H1 (cell line): Measurements from ENCODE around the gene NIPAL1. TPM values are rescaled to one million over a fixed set of nuclear protein-coding genes. Genes with fewer than 3 reads are reported as not detected.

Experiments
- CTCF ChIA-PET: fragments of 300-600 bp; sonication (Branson Sonifier 250); formaldehyde crosslinking; loops from one replicate; lab custom pipeline; 2021; ENCODE audit not compliant: partially characterized antibody; lab: Charles Lee
- POLR2A ChIA-PET: fragments of 300-600 bp; sonication (Branson Sonifier 250); formaldehyde crosslinking; loops from one replicate; lab custom pipeline; 2021; ENCODE audit warnings: inconsistent platforms; ENCODE audit not compliant: partially characterized antibody; lab: Charles Lee
- DNase-seq, 2 experiments: peaks; one replicate each; pipeline versions ENCODE4 v3.0.0 to v3.0.0-alpha.2; 2010 to 2022; ENCODE audit warnings: low spot score in 2 of 2, low read depth in 1 of 2, mixed read lengths in 1 of 2
- FAIRE-seq: peaks from 2 replicates; lab custom pipeline; 2011; peaks lifted over from hg19 to GRCh38; lab: Jason Lieb, UNC
- H2AFZ ChIP-seq: 2 replicates; pipeline ENCODE4 v1.8.1; 2012; ENCODE audit warnings: low read length, inconsistent platforms
- H2AK5ac ChIP-seq: 2 replicates; pipeline ENCODE4 v1.6.1; 2013; ENCODE audit warnings: low read depth, low read length
- H2BK120ac ChIP-seq: replicated peaks from 2 replicates; pipeline ENCODE3; 2013; ENCODE audit warnings: low read depth, low read length, inconsistent platforms
- H2BK12ac ChIP-seq: 2 replicates; pipeline ENCODE4 v1.6.1; 2013; ENCODE audit warnings: low read depth, low read length
- H2BK15ac ChIP-seq: 2 replicates; pipeline ENCODE4 v1.6.1; 2013; ENCODE audit warnings: low read length
- H2BK20ac ChIP-seq: 2 replicates; pipeline ENCODE4 v1.6.1; 2013; ENCODE audit warnings: low read length
- H2BK5ac ChIP-seq: 2 replicates; pipeline ENCODE4 v1.6.1; 2013; ENCODE audit warnings: low read depth, low read length
- H3K14ac ChIP-seq: 2 replicates; pipeline ENCODE4 v1.6.1; 2013; ENCODE audit warnings: inconsistent platforms; ENCODE audit not compliant: insufficient read length
- H3K18ac ChIP-seq: 2 replicates; pipeline ENCODE4 v1.6.1; 2013; ENCODE audit warnings: low read length; ENCODE audit errors: extremely low read depth
- H3K23ac ChIP-seq: 2 replicates; pipeline ENCODE4 v1.6.1; 2013; ENCODE audit warnings: inconsistent platforms; ENCODE audit not compliant: insufficient read length
- H3K23me2 ChIP-seq: 2 replicates; pipeline ENCODE4 v1.6.1; 2013; ENCODE audit warnings: low read depth, low read length
- H3K27ac ChIP-seq: 2 replicates; pipeline ENCODE4 v1.6.1; 2011; ENCODE audit warnings: low read depth, low read length, inconsistent platforms
- H3K27me3 ChIP-seq, 4 experiments: replicated peaks in 1 of 4; 1 replicate in 1 of 4; 2 replicates in 3 of 4; pipeline versions ENCODE4 v1.6.1 to v1.8.1; 2011 to 2013; ENCODE audit warnings: low read length in 3 of 4, mild to moderate bottlenecking in 3 of 4, inconsistent platforms in 2 of 4, mixed read lengths in 2 of 4, moderate library complexity in 1 of 4; ENCODE audit not compliant: control insufficient read depth in 3 of 4, insufficient read depth in 3 of 4; ENCODE audit errors: extremely low read depth in 1 of 4
- H3K36me3 ChIP-seq, 4 experiments: 2 replicates each; pipeline versions ENCODE4 v1.6.1 to v1.8.1; 2011 to 2013; ENCODE audit warnings: mild to moderate bottlenecking in 4 of 4, low read length in 3 of 4, moderate library complexity in 2 of 4, control low read depth in 1 of 4, inconsistent platforms in 1 of 4; ENCODE audit not compliant: insufficient read depth in 4 of 4, control insufficient read depth in 2 of 4
- H3K4ac ChIP-seq: replicated peaks from 2 replicates; pipeline ENCODE3; 2013; ENCODE audit warnings: low read length, low read depth, mixed read lengths, inconsistent platforms; ENCODE audit not compliant: insufficient read length
- H3K4me1 ChIP-seq, 4 experiments: replicated peaks in 1 of 4; 1 replicate in 1 of 4; 2 replicates in 3 of 4; pipeline versions ENCODE4 v1.6.1 to v1.8.1; 2011 to 2013; ENCODE audit warnings: low read length in 3 of 4, inconsistent platforms in 2 of 4, mixed read lengths in 1 of 4; ENCODE audit not compliant: insufficient read depth in 4 of 4, control insufficient read depth in 3 of 4
- H3K4me2 ChIP-seq, 2 experiments: 2 replicates each; pipeline versions ENCODE4 v1.6.1 to v1.8.1; 2011 to 2013; ENCODE audit warnings: low read depth in 2 of 2, low read length in 2 of 2, control low read depth in 1 of 2, inconsistent platforms in 1 of 2, mild to moderate bottlenecking in 1 of 2; ENCODE audit not compliant: insufficient read depth in 1 of 2
- H3K4me3 ChIP-seq, 4 experiments: fragments of 200-600, 300-600 bp in 1 of 4; sonication (generic), shearing (Covaris generic), sonication (Bioruptor Twin) in 1 of 4; 2 replicates each; pipeline versions ENCODE4 v1.5.1 to v1.8.1; 2011 to 2016; ENCODE audit warnings: low read length in 4 of 4, low read depth in 3 of 4, control low read depth in 2 of 4, inconsistent platforms in 2 of 4, mild to moderate bottlenecking in 2 of 4, mixed read lengths in 1 of 4, moderate library complexity in 1 of 4; ENCODE audit not compliant: insufficient read depth in 2 of 4; ENCODE audit errors: extremely low read depth in 1 of 4
- H3K56ac ChIP-seq: replicated peaks from 2 replicates; pipeline ENCODE3; 2013; ENCODE audit warnings: low read depth, mild to moderate bottlenecking, mixed read lengths, low read length, inconsistent platforms; ENCODE audit not compliant: insufficient read length
- H3K79me1 ChIP-seq: 2 replicates; pipeline ENCODE4 v1.6.1; 2013; ENCODE audit warnings: low read depth, low read length, control low read depth
- H3K79me2 ChIP-seq, 2 experiments: 2 replicates each; pipeline versions ENCODE4 v1.6.1 to v1.8.1; 2012 to 2013; ENCODE audit warnings: low read length in 2 of 2, mild to moderate bottlenecking in 2 of 2, inconsistent platforms in 1 of 2; ENCODE audit not compliant: insufficient read depth in 2 of 2, control insufficient read depth in 1 of 2
- H3K9ac ChIP-seq, 4 experiments: replicated peaks in 1 of 4; 1 replicate in 1 of 4; 2 replicates in 3 of 4; pipeline versions ENCODE4 v1.6.1 to v1.8.1; 2011 to 2013; ENCODE audit warnings: low read depth in 3 of 4, low read length in 3 of 4, control low read depth in 2 of 4, mild to moderate bottlenecking in 2 of 4, moderate library complexity in 2 of 4, inconsistent platforms in 1 of 4; ENCODE audit errors: extremely low read depth in 1 of 4
- H3K9me3 ChIP-seq, 2 experiments: 2 replicates each; pipeline versions ENCODE4 v1.6.1 to v1.8.1; 2012 to 2013; ENCODE audit warnings: mild to moderate bottlenecking in 2 of 2, moderate library complexity in 2 of 2, control low read depth in 1 of 2, inconsistent platforms in 1 of 2, low read depth in 1 of 2, low read length in 1 of 2, mixed read lengths in 1 of 2; ENCODE audit not compliant: insufficient read depth in 2 of 2
- H4K20me1 ChIP-seq, 2 experiments: replicated peaks in 1 of 2; 2 replicates each; pipeline versions ENCODE3 to v1.8.1; 2011 to 2013; ENCODE audit warnings: inconsistent platforms in 2 of 2, low read length in 2 of 2, mild to moderate bottlenecking in 1 of 2; ENCODE audit not compliant: insufficient read depth in 2 of 2, control insufficient read depth in 1 of 2
- H4K5ac ChIP-seq: 2 replicates; pipeline ENCODE4 v1.6.1; 2013; ENCODE audit warnings: low read length, low read depth, mixed read lengths, inconsistent platforms; ENCODE audit not compliant: insufficient read length
- H4K8ac ChIP-seq: 2 replicates; pipeline ENCODE4 v1.8.0; 2013; ENCODE audit warnings: mild to moderate bottlenecking, moderate library complexity, low read length, inconsistent platforms; ENCODE audit not compliant: insufficient read depth; ENCODE audit errors: extremely low read depth
- H4K91ac ChIP-seq: replicated peaks from 2 replicates; pipeline ENCODE3; 2013; ENCODE audit warnings: low read length, mixed read lengths, inconsistent platforms; ENCODE audit not compliant: insufficient read length
- BACH1 ChIP-seq: IDR thresholded peaks from 2 replicates; pipeline ENCODE4 v1.6.1; 2012; ENCODE audit warnings: low read length, improper control_type of control experiment
- CBX5 ChIP-seq: fragments of 300-800, 300-1000 bp; sonication (generic); IDR thresholded peaks from 2 replicates; pipeline ENCODE4 v1.7.1; 2016; ENCODE audit warnings: antibody characterized with exemption, low read length, low read depth
- CBX8 ChIP-seq: fragments of 300-800, 300-1000 bp; sonication (generic); IDR thresholded peaks from 2 replicates; pipeline ENCODE4 v1.7.1; 2016; ENCODE audit warnings: low read depth, low read length, borderline replicate concordance
- CHD2 ChIP-seq: IDR thresholded peaks from 2 replicates; pipeline ENCODE4 v1.6.1; 2012; ENCODE audit warnings: low read length, improper control_type of control experiment
- HDAC2 ChIP-seq, 2 experiments: fragments of 300-600 bp in 1 of 2; sonication (generic) in 1 of 2; IDR thresholded peaks; 2 replicates each; pipeline ENCODE4 v1.6.1; 2011 to 2012; ENCODE audit warnings: low read depth in 2 of 2, low read length in 2 of 2, mild to moderate bottlenecking in 2 of 2, moderate library complexity in 2 of 2, borderline replicate concordance in 1 of 2, inconsistent platforms in 1 of 2
- PHF8 ChIP-seq: fragments of 200-600 bp; sonication (generic); conservative IDR thresholded peaks from 2 replicates; pipeline ENCODE4 v1.7.1; 2012; ENCODE audit warnings: low read depth, mild to moderate bottlenecking, inconsistent platforms, low read length, moderate library complexity
- SIN3A ChIP-seq, 2 experiments: IDR thresholded peaks in 1 of 2; conservative IDR thresholded peaks in 1 of 2; 2 replicates each; pipeline ENCODE4 v1.6.1; 2011 to 2012; ENCODE audit warnings: low read length in 2 of 2, improper control_type of control experiment in 1 of 2, low read depth in 1 of 2, mild to moderate bottlenecking in 1 of 2
- SP2 ChIP-seq: IDR thresholded peaks from 2 replicates; pipeline ENCODE4 v1.6.1; 2012; ENCODE audit warnings: mild to moderate bottlenecking, low read length, inconsistent platforms
- SP4 ChIP-seq: IDR thresholded peaks from 2 replicates; pipeline ENCODE4 v1.6.1; 2012; ENCODE audit warnings: low read length, inconsistent platforms
- SRF ChIP-seq: IDR thresholded peaks from 2 replicates; pipeline ENCODE4 v1.6.1; 2011; ENCODE audit warnings: mild to moderate bottlenecking, low read depth, low read length, moderate library complexity
- TAF1 ChIP-seq: IDR thresholded peaks from 2 replicates; pipeline ENCODE4 v1.6.1; 2011; ENCODE audit warnings: mild to moderate bottlenecking, low read depth, low read length
- ZNF274 ChIP-seq: IDR thresholded peaks from 2 replicates; pipeline ENCODE4 v1.7.0; 2012; ENCODE audit warnings: low read length, borderline replicate concordance; ENCODE audit errors: extremely low read depth
- WGBS, 2 experiments: shearing (Covaris generic) in 1 of 2; methylation state at CpG; one replicate each; pipeline versions ENCODE4 v1.1.6 to v1.1.7; 2013 to 2015; ENCODE audit warnings: low lambda C conversion rate in 2 of 2, mixed read lengths in 2 of 2, inconsistent platforms in 1 of 2, low coverage in 1 of 2, missing lambda C conversion rate in 1 of 2; ENCODE audit not compliant: insufficient replicate concordance in 2 of 2, insufficient coverage in 1 of 2, insufficient read length in 1 of 2; ENCODE audit errors: extremely low coverage in 1 of 2, missing lambda C conversion rate in 1 of 2; 5-methylcytosine and 5-hydroxymethylcytosine counted together
- polyA plus RNA-seq, 7 experiments: library from polyadenylated mRNA; depleted of rRNA in 3 of 7; stranded (reverse) in 5 of 7; unstranded in 2 of 7; fragments of >200 nt in 5 of 7; fragments of 200-250 nt in 2 of 7; gene quantifications; 1 replicate in 5 of 7; 2 replicates in 1 of 7; 4 replicates in 1 of 7; pipeline versions ENCODE4 v1.2.1 to v1.2.3, GENCODE V29; 2011 to 2013; ENCODE audit warnings: missing spikeins in 2 of 7, mixed read lengths in 2 of 7
- total RNA-seq: library from RNA; stranded (reverse); fragmentation: NEBNext Ultra II Directional; extraction: Animal tissue kit (Norgen Biotek cat#: 25700); gene quantifications from 2 replicates; pipeline ENCODE4 v1.2.1, GENCODE V29; 2021
- TF ChIP-seq, protein P1 (sequence below): IDR thresholded peaks from 2 replicates; pipeline ENCODE4 v1.6.1; 2011; ENCODE audit warnings: low read depth, mild to moderate bottlenecking, low read length; ENCODE audit not compliant: insufficient read depth
- TF ChIP-seq, protein P2 (sequence below): IDR thresholded peaks from 2 replicates; pipeline ENCODE4 v1.6.1; 2012; ENCODE audit warnings: inconsistent platforms

Gene NIPAL1
- total and polyA plus RNA-seq, 2 of the 8 experiments (the other 6 are each of a cell fraction or from before 2014, with no cell fraction given): 1.4 to 4.9 TPM

DNA sequence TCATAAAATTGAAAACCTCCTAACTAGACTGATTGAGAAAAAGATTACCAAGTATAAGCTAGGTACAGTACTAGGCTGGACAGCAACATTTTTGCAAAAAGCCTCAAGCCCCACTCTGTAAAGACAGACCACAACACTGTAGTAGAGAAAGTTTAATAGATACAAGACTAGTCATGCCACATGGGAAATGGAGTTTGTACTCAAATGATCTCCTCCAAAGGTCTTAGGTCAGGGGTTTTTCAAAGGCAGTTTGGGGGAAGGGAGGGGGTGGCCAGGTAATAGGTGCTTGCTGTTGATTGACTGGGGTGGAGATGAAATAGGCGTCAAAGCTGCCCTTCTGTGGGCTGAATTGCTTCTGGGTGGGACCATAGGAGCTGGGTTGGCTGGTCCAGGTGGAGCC lies 14.3 kb upstream of the NIPAL1 start:
- no peak overlapping the region for H3K9ac ChIP-seq
- H3K18ac ChIP-seq: no peak overlapping the region
- POLR2A ChIA-PET: no interaction called here
- H3K4me3 ChIP-seq: no peak overlapping the region
- no peak overlapping the region for H2BK5ac ChIP-seq
- H3K27ac ChIP-seq: no peak overlapping the region
- H2BK20ac ChIP-seq: no peak overlapping the region
- no peaks in the 10 kb centered on the region for H3K23me2 ChIP-seq
- H3K4me1 ChIP-seq: no peaks in the 10 kb centered on the region
- no peak overlapping the region for H4K8ac ChIP-seq
- H4K91ac ChIP-seq: no peak overlapping the region
- H2BK12ac ChIP-seq: no peak overlapping the region
- H3K79me1 ChIP-seq: no peaks in the 10 kb centered on the region
- no peaks in the 10 kb centered on the region for H3K79me2 ChIP-seq
- no peak overlapping the region for H2BK15ac ChIP-seq
- no peaks in the 10 kb centered on the region for H4K20me1 ChIP-seq
- no peak overlapping the region for H3K4ac ChIP-seq
- no peak overlapping the region for H3K14ac ChIP-seq
- FAIRE-seq (no peak), DNase-seq (no peak)
- H2AFZ ChIP-seq: no peak overlapping the region
- no peak overlapping the region for H3K56ac ChIP-seq
- peaks cover 0 to 2% (median 0%) of the 10 kb centered on the region in 4 experiments; a peak in 1 of 8 replicates for H3K36me3 ChIP-seq
- no peak overlapping the region for H3K23ac ChIP-seq
- no peaks in the 10 kb centered on the region for H3K27me3 ChIP-seq
- CTCF ChIA-PET: interaction anchor here (0.7 to 3.3 kb wide), 6 partner anchors 13 to 314 kb away, joined by 3 to 21 read pairs (median 4); no protein-coding TSS in a partner anchor
- H3K9me3 ChIP-seq: peaks cover 18 to 36% of the 10 kb centered on the region in 2 experiments
- H3K4me2 ChIP-seq: no peak overlapping the region
- no peak overlapping the region for H2AK5ac ChIP-seq
- no peak overlapping the region for H2BK120ac ChIP-seq
- H4K5ac ChIP-seq: no peak overlapping the region
- 88% methylated on average over 1 of the region's 1 CpG; no CpG with 5 or more reads in 1 of the 2 experiments for WGBS, 2 experiments
- TF ChIP-seq CBX5: no peak
- TF ChIP-seq CHD2: no peak
- TF ChIP-seq TAF1: no peak
- no peak for TF ChIP-seq PHF8
- TF ChIP-seq BACH1: no peak
- TF ChIP-seq SIN3A (conservative IDR thresholded peaks at IDR 0.05 in 1 of 2, IDR thresholded peaks at IDR 0.05 in 1 of 2; ENCODE audit: low read depth in 1 of 2, low read length in 2 of 2): no peak
- TF ChIP-seq, protein P1, sequence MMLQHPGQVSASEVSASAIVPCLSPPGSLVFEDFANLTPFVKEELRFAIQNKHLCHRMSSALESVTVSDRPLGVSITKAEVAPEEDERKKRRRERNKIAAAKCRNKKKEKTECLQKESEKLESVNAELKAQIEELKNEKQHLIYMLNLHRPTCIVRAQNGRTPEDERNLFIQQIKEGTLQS: no peak
- TF ChIP-seq, protein P2, sequence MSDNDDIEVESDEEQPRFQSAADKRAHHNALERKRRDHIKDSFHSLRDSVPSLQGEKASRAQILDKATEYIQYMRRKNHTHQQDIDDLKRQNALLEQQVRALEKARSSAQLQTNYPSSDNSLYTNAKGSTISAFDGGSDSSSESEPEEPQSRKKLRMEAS: no peak
- no peak for TF ChIP-seq SP4
- TF ChIP-seq ZNF274: no peak
- no peak for TF ChIP-seq CBX8
- no peak for TF ChIP-seq HDAC2 (IDR thresholded peaks at IDR 0.05; ENCODE audit: borderline replicate concordance in 1 of 2, low read depth in 2 of 2, low read length in 2 of 2)
- TF ChIP-seq SRF: no peak
- TF ChIP-seq SP2: no peak
